ENCODE measurements around the gene FGD3. TPM values are rescaled to one million over a fixed set of nuclear protein-coding genes. Genes with fewer than 3 reads are reported as not detected.

FGD3 gene
- total RNA-seq, 1 experiment from 2014 or later: 1.8 TPM

DNA sequence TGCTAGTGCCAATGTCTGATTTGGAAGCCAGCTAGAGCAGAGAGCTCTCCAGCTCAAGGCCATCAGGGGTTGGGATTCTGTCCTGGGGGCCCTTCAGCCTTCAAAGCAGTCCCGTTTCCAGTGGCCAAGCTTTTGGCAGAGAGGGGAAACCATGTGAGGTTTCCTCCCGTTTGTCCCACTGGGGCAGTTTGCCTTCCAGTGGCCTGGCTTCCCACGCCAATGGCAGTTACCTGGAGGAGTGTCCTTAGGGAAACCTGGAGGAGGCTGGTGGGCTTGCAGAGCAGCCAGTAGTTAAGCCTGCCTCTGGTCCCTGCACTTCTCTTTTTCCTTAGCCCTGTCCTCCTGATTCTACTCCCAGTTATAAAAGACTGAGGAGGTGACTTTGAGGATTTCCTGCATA lies 37.7 kb downstream of the FGD3 start:
- Histone ChIP-seq H3T11ph (ENCODE audit: low read length) (no peak overlapping the region), H4K91ac (ENCODE audit: insufficient read length, low read depth, low read length) (no peak overlapping the region), H3K23ac (ENCODE audit: insufficient read length, low read depth, low read length) (no peak overlapping the region), H3K14ac (ENCODE audit: insufficient read depth, low read length) (no peak overlapping the region), H3K27ac (ENCODE audit: insufficient read length, low read depth, low read length) (no peak overlapping the region), H2AFZ (ENCODE audit: low read length) (no peak overlapping the region), H2BK15ac (ENCODE audit: low read depth, low read length) (no peak overlapping the region), H3K9me3 (ENCODE audit: control insufficient read depth, low read depth, low read length) (peaks cover 36% of the 10 kb centered on the region), H2AK5ac (ENCODE audit: insufficient read length, low read length) (no peak overlapping the region), H3K4me2 (ENCODE audit: insufficient read depth, insufficient read length, low read length) (no peak overlapping the region), H3K27me3 (ENCODE audit: insufficient read depth, low read length) (no peaks in the 10 kb centered on the region), H3K4ac (ENCODE audit: low read depth, low read length) (no peak overlapping the region), H3K18ac (ENCODE audit: insufficient read length, low read depth, low read length) (no peak overlapping the region), H4K20me1 (ENCODE audit: control insufficient read depth, insufficient read depth, insufficient read length) (no peaks in the 10 kb centered on the region), H4K8ac (replicated peaks; ENCODE audit: insufficient read length, low read depth, low read length) (no peak overlapping the region), H3K79me2 (ENCODE audit: insufficient read depth, low read length) (no peaks in the 10 kb centered on the region), H3K79me1 (ENCODE audit: insufficient read depth, low read depth, low read length, poor library complexity, severe bottlenecking) (no peaks in the 10 kb centered on the region), H4K5ac (ENCODE audit: insufficient read length, low read depth, low read length) (no peak overlapping the region), H2BK120ac (ENCODE audit: low read depth, low read length, poor library complexity, severe bottlenecking) (no peak overlapping the region), H2BK12ac (ENCODE audit: insufficient read length, low read depth, low read length) (no peak overlapping the region), H2BK5ac (ENCODE audit: insufficient read length, low read length) (no peak overlapping the region), H3K56ac (ENCODE audit: insufficient read length, low read depth, low read length) (no peak overlapping the region), H2BK20ac (ENCODE audit: low read depth, low read length, poor library complexity, severe bottlenecking) (no peak overlapping the region), H3K9ac (ENCODE audit: extremely low read depth, insufficient read length, low read length) (no peak overlapping the region), H3K4me1 (ENCODE audit: insufficient read depth, low read length) (peaks cover 2% of the 10 kb centered on the region; the same call in 1 of the 2 replicates), H3K23me2 (ENCODE audit: insufficient read length, low read depth, low read length, poor library complexity, severe bottlenecking) (no peaks in the 10 kb centered on the region)
- TF ChIP-seq, protein P1, sequence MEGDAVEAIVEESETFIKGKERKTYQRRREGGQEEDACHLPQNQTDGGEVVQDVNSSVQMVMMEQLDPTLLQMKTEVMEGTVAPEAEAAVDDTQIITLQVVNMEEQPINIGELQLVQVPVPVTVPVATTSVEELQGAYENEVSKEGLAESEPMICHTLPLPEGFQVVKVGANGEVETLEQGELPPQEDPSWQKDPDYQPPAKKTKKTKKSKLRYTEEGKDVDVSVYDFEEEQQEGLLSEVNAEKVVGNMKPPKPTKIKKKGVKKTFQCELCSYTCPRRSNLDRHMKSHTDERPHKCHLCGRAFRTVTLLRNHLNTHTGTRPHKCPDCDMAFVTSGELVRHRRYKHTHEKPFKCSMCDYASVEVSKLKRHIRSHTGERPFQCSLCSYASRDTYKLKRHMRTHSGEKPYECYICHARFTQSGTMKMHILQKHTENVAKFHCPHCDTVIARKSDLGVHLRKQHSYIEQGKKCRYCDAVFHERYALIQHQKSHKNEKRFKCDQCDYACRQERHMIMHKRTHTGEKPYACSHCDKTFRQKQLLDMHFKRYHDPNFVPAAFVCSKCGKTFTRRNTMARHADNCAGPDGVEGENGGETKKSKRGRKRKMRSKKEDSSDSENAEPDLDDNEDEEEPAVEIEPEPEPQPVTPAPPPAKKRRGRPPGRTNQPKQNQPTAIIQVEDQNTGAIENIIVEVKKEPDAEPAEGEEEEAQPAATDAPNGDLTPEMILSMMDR (conservative IDR thresholded peaks at IDR 0.05): no peak
- Mint-ChIP-seq H3K27me3 (ENCODE audit: low read depth) (no peaks in the 10 kb centered on the region; the same call in none of the 2 replicates), H3K4me1 (peaks cover 21% of the 10 kb centered on the region in 2 experiments), H3K36me3 (ENCODE audit: insufficient read depth in 1 of 3, low read depth in 3 of 3) (peaks cover 41 to 82% (median 64%) of the 10 kb centered on the region in 3 experiments), H3K27ac (no peak overlapping the region), H3K4me3 (no peak overlapping the region), H3K9me3 (peaks cover 84 to 90% of the 10 kb centered on the region in 2 experiments)
- DNase-seq: no peak
- WGBS (ENCODE audit: extremely low coverage, insufficient read length, low lambda C conversion rate): no CpG with 5 or more reads among the region's 3 CpGs
